ENCODE results near the gene CDH16. TPM values are rescaled to one million over a fixed set of nuclear protein-coding genes. Genes with fewer than 3 reads are reported as not detected.

Gene CDH16
- total and polyA plus RNA-seq, 2 donors from 2014 or later, result 1,180 to 1,188 TPM

DNA sequence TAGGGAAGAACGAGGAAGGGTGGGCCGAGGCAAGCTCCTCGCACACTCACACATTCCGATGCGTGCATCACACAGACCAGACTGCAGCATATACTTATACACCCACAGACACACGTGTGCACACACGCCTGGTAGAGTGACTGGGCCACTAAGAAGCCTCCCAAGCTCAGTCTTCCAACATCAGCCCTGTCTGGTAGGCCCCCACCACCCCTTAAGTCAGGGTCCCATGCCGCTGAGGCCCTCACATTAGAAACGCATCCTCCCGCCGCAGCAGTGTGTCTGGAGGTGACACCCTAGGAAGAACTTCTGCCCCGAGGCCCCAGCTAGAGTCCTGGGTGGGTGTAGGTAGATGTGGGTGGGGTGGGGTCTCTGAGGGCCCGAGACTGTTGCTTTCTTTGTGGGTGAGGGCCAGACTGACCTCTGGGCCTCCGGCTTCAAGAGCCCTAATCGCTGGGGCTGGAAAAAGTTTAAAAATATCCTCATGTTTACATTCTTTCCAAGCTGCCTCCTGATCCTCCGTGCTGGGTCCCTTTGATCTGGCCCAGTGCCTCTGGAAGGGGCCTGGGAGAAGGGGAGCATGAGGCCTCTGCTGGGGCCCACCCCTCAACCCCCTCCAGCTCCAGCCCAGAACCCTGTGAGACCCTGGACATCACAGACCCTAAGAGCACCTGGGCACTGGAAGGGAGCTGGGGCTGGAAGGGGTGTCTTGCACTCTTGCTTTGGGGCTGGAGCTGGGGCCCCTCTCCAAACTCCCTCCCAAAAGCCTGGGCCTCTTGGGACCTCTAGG, 13.6 kb downstream of the CDH16 start:
- DNase-seq (peak in 2 of 5 donors; percentile 57 to 71), FAIRE-seq (no peak)
- intact Hi-C loops (cut with DNase I), result no loop called here
- H3K36me3 ChIP-seq (ENCODE audit: control insufficient read depth in 2 of 3, insufficient read depth in 3 of 3, low read length in 3 of 3), result peaks cover 0 to 3% (median 0%) of the 10 kb centered on the region in 3 donors
- H3K27me3 ChIP-seq (ENCODE audit: control insufficient read depth, insufficient read depth, low read length), result no peaks in the 10 kb centered on the region
- peak overlapping the region; percentile 57 to 67 for H3K27ac ChIP-seq (ENCODE audit: low read depth in 2 of 2, low read length in 2 of 2)
- H3K9me3 ChIP-seq (ENCODE audit: control insufficient read depth in 2 of 3, insufficient read depth in 1 of 3, low read length in 3 of 3), result no peaks in the 10 kb centered on the region
- H3K4me1 ChIP-seq (ENCODE audit: control insufficient read depth in 2 of 3, insufficient read depth in 2 of 3, low read depth in 1 of 3, low read length in 3 of 3), result peaks cover 0 to 34% (median 17%) of the 10 kb centered on the region in 3 donors
- TF ChIP-seq, protein P1, sequence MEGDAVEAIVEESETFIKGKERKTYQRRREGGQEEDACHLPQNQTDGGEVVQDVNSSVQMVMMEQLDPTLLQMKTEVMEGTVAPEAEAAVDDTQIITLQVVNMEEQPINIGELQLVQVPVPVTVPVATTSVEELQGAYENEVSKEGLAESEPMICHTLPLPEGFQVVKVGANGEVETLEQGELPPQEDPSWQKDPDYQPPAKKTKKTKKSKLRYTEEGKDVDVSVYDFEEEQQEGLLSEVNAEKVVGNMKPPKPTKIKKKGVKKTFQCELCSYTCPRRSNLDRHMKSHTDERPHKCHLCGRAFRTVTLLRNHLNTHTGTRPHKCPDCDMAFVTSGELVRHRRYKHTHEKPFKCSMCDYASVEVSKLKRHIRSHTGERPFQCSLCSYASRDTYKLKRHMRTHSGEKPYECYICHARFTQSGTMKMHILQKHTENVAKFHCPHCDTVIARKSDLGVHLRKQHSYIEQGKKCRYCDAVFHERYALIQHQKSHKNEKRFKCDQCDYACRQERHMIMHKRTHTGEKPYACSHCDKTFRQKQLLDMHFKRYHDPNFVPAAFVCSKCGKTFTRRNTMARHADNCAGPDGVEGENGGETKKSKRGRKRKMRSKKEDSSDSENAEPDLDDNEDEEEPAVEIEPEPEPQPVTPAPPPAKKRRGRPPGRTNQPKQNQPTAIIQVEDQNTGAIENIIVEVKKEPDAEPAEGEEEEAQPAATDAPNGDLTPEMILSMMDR (IDR thresholded peaks at IDR 0.05; ENCODE audit: borderline replicate concordance, extremely low read depth, insufficient read depth), result no peak
- peak overlapping the region in 1 of 3 donors; percentile 15 for H3K9ac ChIP-seq (ENCODE audit: low read length in 3 of 3)
- no peak overlapping the region for H3K4me3 ChIP-seq (ENCODE audit: low read length in 3 of 3)

DNA sequence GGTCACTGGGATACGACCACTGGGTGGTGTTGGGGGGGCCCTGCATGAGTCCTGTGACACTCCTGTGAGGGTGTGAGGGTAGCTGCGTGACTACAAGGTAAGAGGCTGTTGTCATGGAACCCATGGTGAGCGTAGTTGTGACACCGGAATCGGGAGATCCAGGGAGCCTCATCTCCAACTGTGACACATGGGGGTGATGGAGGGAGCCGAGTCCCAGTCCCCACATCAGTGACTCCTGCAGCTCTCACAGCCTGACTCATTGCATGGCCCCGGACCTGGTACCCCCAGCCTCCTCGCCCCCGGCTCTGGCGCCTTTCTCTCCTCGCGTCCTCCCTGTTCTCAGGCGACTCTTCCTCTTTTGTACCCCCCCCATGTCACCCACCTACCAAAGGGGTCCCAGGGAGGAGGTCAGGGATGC, 14.2 kb downstream of the CDH16 start:
- TF ChIP-seq, protein P1 (IDR thresholded peaks at IDR 0.05; ENCODE audit: borderline replicate concordance, extremely low read depth, insufficient read depth), result no peak
- Histone ChIP-seq H3K4me1 (ENCODE audit: control insufficient read depth in 2 of 3, insufficient read depth in 2 of 3, low read depth in 1 of 3, low read length in 3 of 3) (peaks cover 0 to 37% (median 21%) of the 10 kb centered on the region in 3 donors), H3K27ac (ENCODE audit: low read depth in 2 of 2, low read length in 2 of 2) (peak overlapping the region; percentile 57 to 94), H3K27me3 (ENCODE audit: control insufficient read depth, insufficient read depth, low read length) (no peaks in the 10 kb centered on the region), H3K9ac (ENCODE audit: low read length in 3 of 3) (no peak overlapping the region), H3K36me3 (ENCODE audit: control insufficient read depth in 2 of 3, insufficient read depth in 3 of 3, low read length in 3 of 3) (peaks cover 0 to 3% (median 0%) of the 10 kb centered on the region in 3 donors), H3K4me3 (ENCODE audit: low read length in 3 of 3) (no peak overlapping the region), H3K9me3 (ENCODE audit: control insufficient read depth in 2 of 3, insufficient read depth in 1 of 3, low read length in 3 of 3) (no peaks in the 10 kb centered on the region)
- intact Hi-C loops (cut with DNase I), result no loop called here
- DNase-seq (peak in 1 of 5 donors; percentile 65), FAIRE-seq (no peak)

GRCh38 chr16:66903544-66904427, 14.9 kb downstream of the CDH16 start:
- intact Hi-C loops (cut with DNase I), result no loop called here
- Histone ChIP-seq H3K36me3 (ENCODE audit: control insufficient read depth in 2 of 3, insufficient read depth in 3 of 3, low read length in 3 of 3) (peaks cover 0 to 2% (median 0%) of the 10 kb centered on the region in 3 donors), H3K9me3 (ENCODE audit: control insufficient read depth in 2 of 3, insufficient read depth in 1 of 3, low read length in 3 of 3) (no peaks in the 10 kb centered on the region), H3K9ac (ENCODE audit: low read length in 3 of 3) (peak overlapping the region in 1 of 3 donors; percentile 34), H3K4me3 (ENCODE audit: low read length in 3 of 3) (no peak overlapping the region), H3K27me3 (ENCODE audit: control insufficient read depth, insufficient read depth, low read length) (no peaks in the 10 kb centered on the region), H3K27ac (ENCODE audit: low read depth in 2 of 2, low read length in 2 of 2) (peak overlapping the region; percentile 55 to 94), H3K4me1 (ENCODE audit: control insufficient read depth in 2 of 3, insufficient read depth in 2 of 3, low read depth in 1 of 3, low read length in 3 of 3) (peaks cover 0 to 41% (median 22%) of the 10 kb centered on the region in 3 donors)
- peak in 1 of 5 donors; percentile 76 for DNase-seq
- no peak for FAIRE-seq
- TF ChIP-seq, protein P1 (IDR thresholded peaks at IDR 0.05; ENCODE audit: borderline replicate concordance, extremely low read depth, insufficient read depth), result no peak
